ENCODE results near the gene PDE10A.

PDE10A gene

DNA sequence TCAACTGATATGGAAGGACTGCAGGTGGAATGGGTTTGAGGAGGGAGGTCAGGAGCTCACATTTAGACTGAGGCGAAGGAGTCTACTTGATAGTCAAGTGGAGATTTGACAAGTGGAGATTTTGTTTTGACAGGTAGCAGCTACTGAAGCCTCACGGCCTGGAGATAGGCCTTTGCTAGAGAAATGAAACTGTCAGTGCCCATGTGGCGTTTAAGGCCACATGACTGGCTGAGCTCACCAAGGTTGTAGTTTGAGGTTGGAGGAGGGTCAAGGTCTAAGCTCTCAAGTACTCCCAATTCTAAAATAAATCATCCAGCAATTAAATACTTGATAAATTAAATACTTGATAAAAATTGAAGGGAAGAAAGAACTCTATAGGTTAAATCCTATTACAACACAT, 273.5 kb downstream of the PDE10A start:
- DNase-seq (ENCODE audit: low spot score): no peak

- no peak for DNase-seq (ENCODE audit: low spot score)
Measured at GRCh38 chr6:165383323-165383722, 279.7 kb downstream of the PDE10A start.

DNA sequence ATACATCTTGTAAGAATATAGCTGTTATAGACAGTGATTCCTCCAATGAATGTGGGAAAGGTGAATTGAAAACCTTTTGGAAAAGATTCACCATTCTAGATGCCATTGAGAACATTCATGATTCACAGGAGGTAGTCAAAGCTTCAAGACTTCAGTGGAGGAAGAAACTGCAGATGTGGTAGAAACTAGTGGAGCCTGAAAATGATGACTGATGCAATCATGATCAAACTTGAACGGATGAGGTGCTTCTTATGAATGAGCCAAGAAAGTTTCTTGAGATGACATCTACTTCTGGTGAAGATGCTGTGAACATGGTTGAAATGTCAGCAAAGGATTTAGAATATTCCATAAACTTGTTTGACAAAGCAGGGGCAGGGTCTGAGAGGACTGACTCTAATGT, 286.9 kb downstream of the PDE10A start:
- no peak for DNase-seq (ENCODE audit: low spot score)

GRCh38 chr6:165365371-165365770, 297.7 kb downstream of the PDE10A start:
- no peak for DNase-seq (ENCODE audit: low spot score)

GRCh38 chr6:165345700-165346099, 317.3 kb downstream of the PDE10A start:
- DNase-seq (ENCODE audit: low spot score): no peak

DNA sequence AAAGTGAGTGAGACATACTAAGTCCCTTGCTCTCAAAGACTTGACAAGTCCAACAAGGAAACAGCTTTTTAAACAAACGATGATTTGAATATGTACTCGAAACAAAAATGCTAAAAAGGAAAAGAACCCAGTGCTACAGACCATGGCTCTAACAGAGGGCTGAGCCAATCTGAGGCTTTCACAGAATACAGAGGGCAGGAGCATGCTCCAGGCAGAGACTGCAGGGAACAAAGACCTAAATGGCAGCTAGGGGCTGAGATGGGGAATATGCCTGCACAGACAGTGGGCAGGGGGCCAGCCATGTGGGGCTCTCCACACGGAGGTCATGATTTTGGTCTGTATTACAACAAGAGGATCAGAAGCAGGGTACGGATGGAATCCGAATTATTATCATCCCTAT, 322.5 kb downstream of the PDE10A start:
- DNase-seq (ENCODE audit: low spot score): no peak

DNA sequence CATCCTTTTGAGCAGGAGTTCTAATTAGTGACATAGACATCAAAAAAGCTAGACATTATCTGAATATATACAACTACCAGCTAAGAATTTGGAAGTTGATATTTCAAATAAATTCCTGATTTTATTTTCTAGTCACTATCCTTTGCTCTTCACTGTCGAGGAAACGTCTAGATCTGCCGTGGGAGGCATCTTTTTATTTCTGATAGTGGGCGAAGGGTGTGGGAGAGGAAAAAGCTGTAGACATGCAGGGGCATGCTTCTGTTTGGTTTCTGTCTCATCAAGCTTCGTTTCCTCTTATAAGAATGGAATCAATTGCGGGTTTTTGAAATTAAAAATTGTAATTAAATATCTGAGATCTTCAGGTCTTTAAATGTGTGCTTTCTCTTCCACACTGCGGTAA, 337.4 kb downstream of the PDE10A start:
- no peak for DNase-seq (ENCODE audit: low spot score)

GRCh38 chr6:165321555-165322145, 341.4 kb downstream of the PDE10A start:
- DNase-seq (ENCODE audit: low spot score): no peak

GRCh38 chr6:165321150-165321549, 341.9 kb downstream of the PDE10A start:
- DNase-seq (ENCODE audit: low spot score): no peak

GRCh38 chr6:165317723-165318122, 345.3 kb downstream of the PDE10A start:
- DNase-seq (ENCODE audit: low spot score): no peak

GRCh38 chr6:165308926-165309731, 353.9 kb downstream of the PDE10A start, which contains the start of gene C6orf118:
C6orf118 (minus strand) TSS chr6:165309605; CDS start chr6:165309586, 19 bp downstream.
- peak; percentile 76 for DNase-seq (ENCODE audit: low spot score)

- DNase-seq (ENCODE audit: low spot score): no peak
Measured at GRCh38 chr6:165306955-165307354, 356.1 kb downstream of the PDE10A start.

GRCh38 chr6:165301372-165302246, 361.4 kb downstream of the PDE10A start:
- DNase-seq (ENCODE audit: low spot score): no peak

GRCh38 chr6:165300422-165300936, 362.6 kb downstream of the PDE10A start:
- no peak for DNase-seq (ENCODE audit: low spot score)

DNA sequence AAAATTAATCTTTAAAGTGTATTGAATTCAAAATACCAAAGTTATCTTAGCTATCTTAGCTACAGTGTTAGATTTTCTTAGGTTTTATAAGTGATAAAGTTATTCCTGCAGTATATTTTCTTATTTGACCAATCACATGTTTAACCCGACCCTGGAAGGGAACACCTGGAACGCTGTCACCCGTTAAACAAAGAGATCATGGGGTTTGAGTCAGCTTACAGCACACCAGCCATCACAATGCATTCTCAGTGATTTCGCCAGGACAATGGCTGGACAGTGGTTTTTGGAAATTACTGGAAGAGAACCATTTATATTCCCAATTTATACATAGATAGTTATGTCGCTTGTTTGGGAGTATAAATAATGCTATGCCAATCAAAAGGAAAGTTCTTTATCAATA, 364.2 kb downstream of the PDE10A start:
- DNase-seq (ENCODE audit: low spot score): no peak

- DNase-seq (ENCODE audit: low spot score): no peak
Measured at GRCh38 chr6:165298402-165298801, 364.6 kb downstream of the PDE10A start.

- no peak for DNase-seq (ENCODE audit: low spot score)
Measured at GRCh38 chr6:165292657-165293056, 370.4 kb downstream of the PDE10A start.

Data from AG08395 (cell line).